Measurements from ENCODE around the gene CNOT6L.
"Not testable (repeated sequence)": the region's sequence is repeated elsewhere in the genome, so short reads cannot be mapped to it uniquely, and the experiment has no call there.

The CNOT6L gene

GRCh38 chr4:77782102-77782835 lies 36.9 kb downstream of the CNOT6L start:
- FAIRE-seq (no peak), DNase-seq (ENCODE audit: low spot score) (no peak)

GRCh38 chr4:77780762-77781161 lies 38.4 kb downstream of the CNOT6L start:
- not testable (repeated sequence) for FAIRE-seq; DNase-seq (ENCODE audit: low spot score)

GRCh38 chr4:77777135-77777807 lies 41.9 kb downstream of the CNOT6L start:
- DNase-seq (ENCODE audit: low spot score): no peak
- FAIRE-seq: no peak

- DNase-seq (ENCODE audit: low spot score): no peak
- FAIRE-seq: no peak
Measured at GRCh38 chr4:77776182-77777134, 42.7 kb downstream of the CNOT6L start.

GRCh38 chr4:77773101-77773500 lies 46.1 kb downstream of the CNOT6L start:
- DNase-seq (ENCODE audit: low spot score) (no peak), FAIRE-seq (no peak)

GRCh38 chr4:77771566-77771965 lies 47.6 kb downstream of the CNOT6L start:
- no peak for FAIRE-seq
- no peak for DNase-seq (ENCODE audit: low spot score)

GRCh38 chr4:77765720-77766119 lies 53.4 kb downstream of the CNOT6L start:
- FAIRE-seq (no peak), DNase-seq (ENCODE audit: low spot score) (no peak)

GRCh38 chr4:77762531-77762930 lies 56.6 kb downstream of the CNOT6L start:
- FAIRE-seq: no peak
- DNase-seq (ENCODE audit: low spot score): no peak

GRCh38 chr4:77761595-77761994 lies 57.6 kb downstream of the CNOT6L start:
- FAIRE-seq: no peak
- DNase-seq (ENCODE audit: low spot score): no peak

GRCh38 chr4:77758804-77759203 lies 60.4 kb downstream of the CNOT6L start:
- FAIRE-seq (no peak), DNase-seq (ENCODE audit: low spot score) (no peak)

GRCh38 chr4:77751764-77752163 lies 67.4 kb downstream of the CNOT6L start:
- no peak for DNase-seq (ENCODE audit: low spot score)
- no peak for FAIRE-seq

- no peak for DNase-seq (ENCODE audit: low spot score)
- FAIRE-seq: no peak
Measured at GRCh38 chr4:77745792-77746191, 73.4 kb downstream of the CNOT6L start.

- DNase-seq (ENCODE audit: low spot score) (no peak), FAIRE-seq (no peak)
Measured at GRCh38 chr4:77742054-77742453, 77.1 kb downstream of the CNOT6L start.

- FAIRE-seq: no peak
- DNase-seq (ENCODE audit: low spot score): no peak
Measured at GRCh38 chr4:77740480-77740879, 78.7 kb downstream of the CNOT6L start.

- no peak for FAIRE-seq
- DNase-seq (ENCODE audit: low spot score): peak; percentile 62
Measured at GRCh38 chr4:77734928-77735327, 84.2 kb downstream of the CNOT6L start.

GRCh38 chr4:77731656-77732055 lies 87.5 kb downstream of the CNOT6L start:
- no peak for FAIRE-seq
- no peak for DNase-seq (ENCODE audit: low spot score)

- no peak for DNase-seq (ENCODE audit: low spot score)
- no peak for FAIRE-seq
Measured at GRCh38 chr4:77728420-77728819, 90.7 kb downstream of the CNOT6L start.

- DNase-seq (ENCODE audit: low spot score): no peak
- FAIRE-seq: no peak
Measured at GRCh38 chr4:77721073-77721472, 98.1 kb downstream of the CNOT6L start.

- not testable (repeated sequence) for DNase-seq (ENCODE audit: low spot score); FAIRE-seq
Measured at GRCh38 chr4:77718500-77718899, 100.7 kb downstream of the CNOT6L start.

- DNase-seq (ENCODE audit: low spot score) (no peak), FAIRE-seq (no peak)
Measured at GRCh38 chr4:77715414-77716290, 103.5 kb downstream of the CNOT6L start.

GRCh38 chr4:77714514-77714913 lies 104.7 kb downstream of the CNOT6L start:
- FAIRE-seq (no peak), DNase-seq (ENCODE audit: low spot score) (no peak)
